Activated T-helper 1 cell treated with Interleukin-2 at 50 U/mL for 16 hours (primary cell): ENCODE measurements around the gene TNFRSF14.
"Not testable (repeated sequence)": the region's sequence is repeated elsewhere in the genome, so short reads cannot be mapped to it uniquely, and the experiment has no call there.

Source experiments
- DNase-seq: peaks from one replicate; pipeline ENCODE4 v3.0.0-alpha.2; 2020; ENCODE audit warnings: low read depth

TNFRSF14 gene

DNA sequence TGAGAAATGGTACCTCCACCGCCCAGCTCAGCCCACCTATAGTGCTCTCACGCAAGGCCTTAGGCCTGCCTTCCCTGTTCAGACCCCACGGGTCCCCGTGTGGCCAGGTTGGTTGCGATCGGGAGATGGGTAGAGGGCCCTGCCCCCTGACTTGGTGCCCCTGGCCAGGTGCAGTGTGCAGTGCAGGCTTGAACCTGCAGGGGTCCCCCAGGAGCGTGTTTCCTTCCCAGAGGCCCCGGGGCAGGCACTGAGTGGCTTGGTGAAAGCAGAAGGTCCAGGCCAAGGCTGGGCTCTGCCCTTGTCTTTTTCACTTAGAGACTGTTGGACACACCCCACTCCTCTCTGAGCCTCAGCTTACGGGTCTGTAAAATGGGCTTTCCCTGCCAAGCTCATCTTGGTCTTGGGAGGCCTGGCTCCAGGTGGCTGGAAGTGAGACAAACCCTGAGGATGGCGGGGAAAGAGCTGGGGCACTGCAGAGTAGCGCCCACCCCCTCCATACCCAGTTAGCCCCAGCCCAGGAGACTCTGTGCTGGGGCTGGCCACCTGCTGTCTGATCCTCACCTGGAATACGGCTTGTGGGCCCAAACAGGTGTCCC is 16.8 kb upstream of the TNFRSF14 start:
- DNase-seq, result no peak

DNA sequence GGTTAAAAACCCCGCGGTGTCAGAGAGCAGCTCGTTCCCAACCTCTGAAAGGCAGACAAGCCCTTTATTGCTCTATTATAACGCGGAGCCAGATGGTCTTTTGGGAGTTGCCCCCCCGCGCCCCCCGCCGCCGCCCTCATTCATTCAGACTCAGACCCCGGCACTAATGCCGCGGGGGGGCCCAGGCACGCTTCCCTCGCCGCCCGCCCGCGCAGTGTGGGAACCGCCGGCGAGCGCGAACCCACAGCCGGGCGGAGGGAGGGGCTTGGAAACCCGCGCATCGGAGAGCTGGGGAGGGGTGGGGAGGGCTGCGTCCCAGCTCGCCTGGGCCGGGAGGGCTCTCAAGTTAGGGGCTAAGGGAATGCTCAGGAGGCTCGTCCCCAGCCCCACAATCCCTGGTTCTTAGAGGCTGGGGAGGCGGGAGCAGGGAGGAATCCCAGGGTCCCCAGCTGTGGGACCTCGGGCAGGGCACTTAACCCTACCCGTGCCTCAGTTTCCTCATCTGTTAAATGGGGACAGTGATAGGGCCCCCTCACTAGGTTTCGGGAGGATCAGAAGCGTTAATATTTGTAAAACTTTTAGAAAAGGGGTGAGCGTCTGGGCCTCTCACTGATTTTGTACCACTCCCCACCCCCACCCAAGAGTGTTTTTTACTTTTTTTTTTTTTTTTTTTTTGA is 15.2 kb upstream of the TNFRSF14 start:
- no peak for DNase-seq

DNA sequence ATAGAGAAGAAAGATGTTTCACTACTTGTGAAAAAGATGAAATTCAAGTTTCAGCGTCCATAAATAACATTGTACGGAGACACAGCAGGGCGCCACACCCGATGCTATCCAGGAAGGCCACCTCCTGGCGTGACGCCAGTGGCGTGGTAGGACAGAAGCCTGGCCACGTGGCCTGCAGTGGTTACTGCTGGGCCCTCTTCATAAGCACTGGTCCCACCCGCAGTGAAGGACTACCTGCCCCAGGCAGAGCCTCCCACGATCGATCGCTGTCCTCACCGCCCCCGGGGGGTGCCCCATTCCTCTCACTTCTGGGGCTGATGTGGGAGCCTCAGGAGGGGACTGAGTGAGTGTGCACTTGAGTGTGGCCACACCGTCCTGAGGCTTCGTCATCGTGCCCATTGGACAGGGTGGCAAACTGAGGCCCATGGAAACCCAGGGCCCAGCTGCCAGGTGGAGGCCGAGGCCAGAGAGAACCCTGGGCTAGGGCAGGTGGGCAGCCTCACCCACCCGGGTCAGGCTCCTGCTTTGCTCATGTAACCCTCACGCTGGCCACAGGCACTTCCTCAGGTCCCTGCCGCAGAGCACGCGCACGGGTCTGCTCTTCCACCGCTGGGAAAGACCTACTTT is 14.4 kb upstream of the TNFRSF14 start:
- no peak for DNase-seq

DNA sequence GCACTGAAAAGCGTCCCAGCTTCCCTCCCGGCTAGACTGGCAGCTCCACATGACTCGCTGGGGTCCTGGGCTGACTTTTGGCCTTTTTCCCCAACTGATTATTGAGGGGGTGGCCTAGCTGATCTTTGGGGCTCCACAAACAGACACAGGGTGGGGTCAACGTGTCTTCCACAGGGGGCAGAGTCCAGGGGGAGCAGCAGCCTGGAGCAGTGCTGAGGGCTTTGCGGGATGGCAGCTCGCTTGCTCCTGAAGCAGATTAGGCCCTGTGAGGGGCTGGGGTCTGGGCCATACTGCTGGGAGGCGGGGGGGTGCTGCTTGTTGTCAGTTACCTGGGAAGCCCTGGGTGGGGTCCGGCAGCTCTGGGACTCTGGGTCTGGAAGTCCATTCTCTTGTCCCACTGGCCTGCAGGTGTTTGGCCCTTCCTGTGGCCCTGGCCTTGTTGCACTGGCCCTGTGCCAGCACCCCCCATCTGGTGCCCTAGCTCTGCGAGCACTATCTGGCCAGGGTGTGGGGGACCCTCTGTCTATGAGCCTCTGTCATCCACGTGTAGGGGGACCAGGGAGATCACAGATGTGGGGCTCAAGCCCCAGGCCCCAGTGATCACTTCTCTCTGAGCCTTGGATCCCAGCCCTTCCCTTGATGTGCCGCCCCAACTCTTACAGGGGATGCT is 13.8 kb upstream of the TNFRSF14 start:
- DNase-seq, result no peak

DNA sequence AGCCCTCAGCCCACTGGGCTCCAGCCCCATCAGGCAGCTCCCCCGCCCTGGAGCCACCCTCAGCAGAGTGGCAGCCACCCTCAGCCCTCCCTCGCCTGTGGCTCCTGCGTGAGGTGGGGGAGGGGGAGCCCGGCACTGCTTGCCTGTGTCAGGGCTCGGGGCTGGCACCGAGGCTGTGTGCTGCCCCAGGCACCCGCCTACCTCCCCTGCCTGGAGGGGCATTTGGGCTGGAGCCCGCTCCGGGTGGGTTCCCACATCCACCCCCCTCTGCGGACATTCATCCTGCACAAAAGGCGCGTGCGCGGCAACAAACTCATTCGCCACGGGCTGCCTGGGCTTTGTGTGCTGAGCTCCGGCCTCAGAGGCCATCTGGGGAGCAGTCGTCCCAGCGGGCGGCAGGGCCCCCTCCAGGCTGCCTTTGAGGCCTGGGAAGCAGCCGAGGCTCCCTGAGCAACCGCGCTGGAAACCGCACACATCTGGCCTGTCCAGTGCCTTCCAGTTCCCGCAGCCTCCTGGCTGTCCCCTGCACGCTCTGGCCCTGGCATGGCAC is 12.6 kb upstream of the TNFRSF14 start:
- no peak for DNase-seq

DNA sequence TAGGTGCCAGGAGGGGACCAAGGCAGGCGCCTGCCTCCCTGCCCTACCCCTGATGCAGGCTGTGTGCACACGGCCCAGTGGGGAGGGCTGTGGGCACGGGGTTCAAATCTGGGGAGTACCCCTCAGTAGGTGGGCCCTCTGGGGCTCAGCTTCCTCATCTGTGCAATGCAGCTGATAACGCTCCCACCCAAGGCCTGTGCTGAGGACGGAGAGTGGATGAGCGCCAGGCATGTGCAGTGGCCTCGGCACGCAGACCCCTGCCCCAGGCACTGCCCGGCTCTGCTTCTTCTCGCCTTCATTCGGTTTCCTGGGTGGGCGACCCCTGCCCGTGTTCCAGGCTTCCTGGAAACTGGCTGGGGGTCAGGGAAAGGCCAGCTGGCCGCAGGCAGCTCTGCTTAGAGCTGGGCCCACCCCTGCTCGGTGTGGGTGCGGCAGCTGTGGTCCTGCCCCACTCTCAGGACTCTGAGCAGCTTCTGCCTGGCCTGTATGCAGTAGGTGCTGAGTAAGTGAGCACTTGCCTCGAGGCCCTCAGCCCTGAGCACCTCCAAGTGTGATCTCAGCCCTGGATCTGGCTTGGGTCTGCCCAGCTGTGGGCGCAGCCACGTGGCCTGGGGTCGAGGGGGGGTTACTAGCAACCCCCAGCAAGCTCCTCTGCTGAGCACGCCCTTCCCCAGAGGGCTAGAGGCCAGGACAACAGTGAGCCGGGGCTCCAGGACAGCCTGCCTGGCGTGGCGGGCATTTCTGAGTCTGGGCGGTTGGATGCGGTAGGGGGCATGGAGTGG is 11.9 kb upstream of the TNFRSF14 start:
- no peak for DNase-seq

DNA sequence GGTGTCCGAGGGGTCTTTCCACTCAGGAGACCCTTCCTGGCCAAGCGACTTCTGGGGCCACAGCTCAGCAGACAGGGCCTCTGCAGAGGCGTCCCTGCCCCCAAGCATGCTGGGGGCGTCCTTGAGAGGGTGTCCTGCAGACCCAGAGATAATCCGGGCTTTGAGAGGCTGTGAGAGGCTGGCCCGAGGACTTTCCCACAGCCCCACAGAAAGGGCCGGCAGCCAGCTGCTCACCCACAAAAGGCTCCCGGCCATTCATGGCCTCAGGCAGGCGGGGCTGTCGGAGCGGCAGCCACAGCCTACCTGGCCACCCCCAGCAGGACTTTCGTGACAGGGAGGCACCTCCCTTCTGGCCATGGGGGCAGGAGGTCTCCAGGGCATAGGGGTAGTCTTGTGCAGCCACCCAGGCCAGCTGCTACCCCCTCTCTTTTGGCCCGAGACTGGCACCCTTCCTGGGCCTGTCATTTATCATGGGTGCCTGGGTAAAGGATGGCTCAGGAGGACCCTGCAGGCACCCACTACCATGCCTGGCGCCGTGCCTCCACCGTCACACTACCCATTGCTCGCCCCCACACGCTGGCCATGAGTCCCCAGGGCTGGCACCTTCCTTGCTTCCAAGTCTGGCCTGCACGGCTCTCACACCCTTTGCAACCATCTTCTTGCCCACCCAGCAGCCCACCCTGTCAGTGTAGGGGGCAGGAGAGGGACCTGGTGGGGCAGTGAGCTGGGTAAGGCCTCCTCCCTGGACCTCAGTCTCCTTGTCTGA is 11.1 kb upstream of the TNFRSF14 start:
- DNase-seq, result no peak

DNA sequence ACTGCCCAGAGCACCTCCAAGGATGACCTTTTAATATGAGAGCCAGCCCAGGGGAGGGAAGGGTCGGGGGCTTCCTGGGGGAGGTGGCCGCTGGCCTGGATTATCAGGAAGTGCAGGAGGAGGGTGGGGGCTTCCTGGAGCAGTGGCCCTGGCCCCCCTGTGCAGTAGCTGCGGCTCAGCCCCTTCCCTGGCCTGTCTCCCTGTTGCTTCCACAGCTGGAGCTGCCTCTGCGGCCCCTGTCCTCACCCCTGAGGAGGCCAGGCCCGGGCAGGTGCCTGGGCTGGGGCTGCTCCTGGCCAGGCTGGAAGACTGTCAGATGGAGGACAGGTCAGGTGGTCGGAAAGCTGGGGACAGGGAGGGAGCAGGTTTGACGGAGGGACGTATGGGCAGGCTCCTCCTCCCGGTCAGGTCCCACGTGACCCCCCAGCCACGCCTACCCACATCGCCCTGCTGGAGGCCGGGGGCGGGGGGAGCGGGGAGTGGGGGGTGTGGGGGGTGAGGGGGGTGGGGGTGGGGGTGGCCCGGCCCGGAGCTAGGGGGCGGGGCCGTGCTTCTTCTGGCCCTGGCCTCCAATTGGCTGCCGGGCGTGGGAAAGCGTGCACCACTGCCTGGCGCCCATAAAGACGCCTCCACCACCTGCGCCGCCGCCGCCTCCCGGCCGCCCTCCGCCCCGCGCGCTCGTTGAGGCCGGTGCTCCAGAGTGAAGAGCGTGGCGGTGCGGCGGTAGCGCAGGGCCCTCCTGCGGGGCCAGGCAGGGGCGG is 10.2 kb upstream of the TNFRSF14 start:
- peak; percentile 83 for DNase-seq

DNA sequence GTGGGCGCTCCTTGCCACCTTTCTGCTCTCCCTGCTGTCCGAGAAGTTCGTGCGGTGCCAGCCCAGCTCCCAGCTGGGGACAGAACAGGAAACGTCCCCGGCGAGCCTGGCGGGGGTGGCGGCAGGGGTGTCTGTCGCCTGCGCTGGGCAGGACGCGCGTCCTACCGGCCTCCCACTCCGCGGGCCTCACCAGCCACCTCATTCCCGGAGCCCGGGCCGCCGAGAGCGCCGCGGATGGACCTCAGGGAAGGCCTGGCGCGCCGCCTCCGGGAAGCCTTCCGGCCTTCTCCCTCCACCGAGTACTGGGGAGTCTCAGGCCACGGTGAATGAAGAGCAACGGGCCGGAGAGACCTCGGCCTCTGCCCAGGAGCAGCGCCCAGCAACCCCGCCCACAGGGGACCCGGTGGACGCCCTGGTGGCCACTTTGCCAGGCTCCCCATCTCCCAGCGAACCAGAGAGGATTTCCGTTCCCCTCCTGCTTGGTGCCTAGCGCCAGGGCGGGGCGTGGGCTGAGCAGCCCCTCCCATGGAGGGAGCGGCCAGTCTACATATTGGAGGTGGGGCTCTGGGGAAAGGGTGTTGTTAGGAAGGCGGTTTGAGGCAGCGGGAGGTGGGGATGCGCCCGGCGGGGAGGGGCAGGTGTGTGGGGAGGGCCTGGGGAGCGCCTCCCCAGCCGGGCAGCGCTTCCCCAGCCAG is 9.5 kb upstream of the TNFRSF14 start:
- peak; percentile 73 for DNase-seq

DNA sequence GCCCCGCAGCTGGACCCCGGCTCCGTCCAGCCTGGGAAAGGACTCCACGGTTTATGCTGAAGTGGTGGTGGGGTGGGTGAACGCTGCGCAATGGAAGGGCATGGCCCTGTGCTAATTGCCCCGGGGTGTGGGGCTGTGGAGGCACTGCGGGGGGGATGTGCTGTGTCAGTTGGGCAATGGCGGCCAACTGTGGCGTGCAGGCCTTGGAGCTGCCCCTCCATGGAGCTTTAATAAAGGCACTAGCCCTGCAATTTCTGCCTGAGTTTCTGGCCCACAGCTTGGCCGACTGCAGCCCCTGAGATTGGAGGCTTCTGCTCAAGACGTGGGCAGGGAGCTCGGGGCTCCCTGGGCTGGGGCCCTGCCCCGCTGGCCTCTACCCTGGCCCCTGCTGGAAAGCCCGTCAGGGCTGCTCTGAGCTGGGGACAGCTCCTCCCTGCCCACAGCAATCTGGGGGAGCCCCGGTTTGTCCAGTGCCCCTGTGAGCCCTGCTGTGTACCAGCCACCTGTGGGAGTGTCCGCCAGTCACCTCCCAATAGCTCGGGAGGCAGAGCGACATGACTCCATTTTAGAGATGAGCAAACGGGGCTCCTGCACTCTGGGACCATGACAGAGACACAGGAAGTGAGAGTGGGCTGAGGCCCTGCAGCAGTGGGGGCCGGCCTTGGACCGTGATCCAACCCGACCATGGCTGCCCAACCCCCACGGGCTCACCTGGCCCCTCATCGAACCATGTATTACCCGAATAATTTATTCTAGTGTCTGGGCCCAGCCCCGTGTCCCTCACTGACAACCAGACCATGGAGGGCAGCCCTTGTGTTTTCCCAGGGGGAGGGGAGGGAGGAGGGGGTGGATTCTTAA is 8.7 kb upstream of the TNFRSF14 start:
- DNase-seq, result no peak

DNA sequence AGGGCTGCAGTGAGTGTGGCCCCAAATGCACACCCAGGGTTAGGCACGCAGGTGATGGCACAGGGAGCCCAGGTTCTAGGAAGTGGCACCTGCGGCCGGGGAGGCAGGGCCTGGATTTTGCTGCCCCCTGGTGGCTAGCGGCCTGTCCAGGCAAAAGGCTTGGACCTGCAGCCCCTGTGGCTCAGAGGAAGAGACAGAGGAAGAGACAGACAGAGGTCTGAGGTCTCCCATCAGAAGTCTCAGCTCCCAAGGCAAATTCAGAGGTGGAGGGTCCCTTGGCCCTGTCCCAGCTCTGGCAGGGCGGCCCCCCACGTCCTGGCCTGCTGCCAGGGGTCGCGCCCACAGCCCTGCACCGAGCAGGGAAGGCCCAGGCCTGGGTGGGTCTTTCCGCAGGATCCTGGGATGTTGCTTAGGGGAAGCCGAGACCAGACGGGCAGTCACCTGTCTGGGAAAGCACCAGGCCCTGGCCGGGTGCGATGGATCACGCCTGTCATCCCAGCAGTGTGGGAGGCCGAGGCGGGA is 8.0 kb upstream of the TNFRSF14 start:
- DNase-seq, result peak; percentile 74

DNA sequence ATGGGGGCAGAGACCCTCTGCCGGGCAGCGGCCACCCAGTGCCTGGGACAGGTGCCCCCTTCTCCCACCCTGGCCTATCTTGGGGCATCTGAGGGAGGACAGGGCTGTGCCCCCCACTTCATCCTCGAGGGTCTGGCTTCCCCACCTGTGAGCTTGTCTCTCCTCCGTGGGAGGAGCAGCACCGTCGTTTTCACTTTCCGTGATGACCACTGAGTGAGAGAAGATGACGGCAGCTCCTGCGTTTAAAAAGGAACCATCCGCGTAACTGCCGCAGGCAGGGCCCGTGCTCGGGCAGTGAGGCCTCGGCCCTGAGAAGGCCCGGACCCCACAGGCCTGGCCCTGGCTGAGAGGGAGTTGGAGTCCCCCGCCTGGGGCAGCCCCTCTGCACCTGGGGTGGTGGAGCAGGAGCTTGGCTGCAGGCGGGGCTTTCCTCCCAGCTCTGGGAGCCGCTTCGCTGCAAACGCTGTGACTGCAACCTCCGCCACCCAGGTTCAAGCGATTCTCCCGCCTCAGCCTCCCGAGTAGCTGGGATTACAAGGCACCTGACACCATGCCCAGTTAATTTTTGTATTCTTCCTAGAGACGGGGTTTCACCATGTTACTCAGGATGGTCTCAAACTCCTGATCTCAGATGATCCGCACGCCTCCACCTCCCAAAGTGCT is 6.7 kb upstream of the TNFRSF14 start:
- DNase-seq, result not testable (repeated sequence)

DNA sequence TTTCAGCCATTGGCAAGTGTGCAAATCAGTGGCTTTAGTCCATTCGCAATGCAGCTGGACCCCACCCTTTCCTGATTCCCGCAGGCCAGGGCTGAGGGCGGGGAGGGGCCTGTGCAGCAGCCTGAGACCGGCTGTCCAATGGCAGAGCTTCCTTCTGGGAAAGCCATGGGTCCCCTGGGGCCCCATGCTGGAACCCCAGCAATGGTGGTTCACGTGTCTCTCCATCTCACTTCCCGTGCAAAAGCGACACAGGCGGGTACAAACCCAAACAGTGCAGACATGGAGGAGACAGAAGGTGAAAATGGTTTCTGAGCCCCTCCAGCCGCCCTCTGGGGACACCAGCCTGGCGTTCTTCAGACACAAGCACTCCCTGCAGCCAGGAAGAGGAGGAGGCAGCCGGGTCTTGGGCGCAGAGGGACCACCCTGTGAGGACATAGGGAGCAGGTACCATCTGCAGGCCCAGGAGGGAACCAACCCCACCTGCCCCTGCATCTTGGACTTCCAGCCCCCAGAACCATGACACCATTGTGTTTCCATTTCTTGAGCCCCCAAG is 5.8 kb upstream of the TNFRSF14 start:
- DNase-seq, result not testable (repeated sequence)

DNA sequence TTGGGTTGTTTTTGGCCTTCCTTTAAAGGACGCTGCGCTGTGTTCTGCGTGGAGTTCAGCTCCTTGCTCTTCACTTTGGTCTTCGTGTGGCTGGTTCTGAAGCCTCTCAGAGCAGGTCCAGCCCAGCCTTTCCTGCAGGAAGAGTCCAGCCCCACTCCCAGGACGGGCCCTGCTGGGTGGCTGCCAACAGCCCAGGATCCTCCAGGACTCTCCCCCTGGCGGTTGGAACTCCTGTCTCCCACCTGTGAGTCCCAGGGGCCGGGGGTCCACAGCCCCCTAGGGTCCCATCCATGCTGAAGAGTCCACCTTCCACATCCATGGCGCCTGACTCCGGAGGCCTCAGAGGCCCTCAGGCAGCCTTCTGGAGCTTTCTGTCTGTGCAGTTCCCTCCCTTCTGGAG is 4.6 kb upstream of the TNFRSF14 start:
- not testable (repeated sequence) for DNase-seq

DNA sequence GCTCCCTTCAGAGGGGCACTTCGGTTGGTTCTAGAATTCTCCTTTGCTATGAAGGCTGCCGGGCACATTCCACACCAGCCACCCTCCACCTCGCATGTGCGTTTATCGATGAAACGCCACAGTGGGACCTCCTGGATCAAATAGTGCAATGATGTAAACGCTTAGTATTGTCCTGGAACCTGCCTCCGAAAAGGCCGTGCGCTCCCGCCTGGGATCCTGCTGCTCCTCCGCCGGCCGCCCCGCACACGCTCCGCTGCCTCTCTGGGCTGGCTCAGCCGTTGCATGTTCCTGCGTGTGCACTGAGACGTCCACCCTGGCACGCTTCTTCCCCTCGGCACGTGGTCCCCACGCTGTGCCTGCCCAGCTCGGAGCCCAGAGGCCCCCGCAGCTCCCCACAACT is 4.0 kb upstream of the TNFRSF14 start:
- no peak for DNase-seq

DNA sequence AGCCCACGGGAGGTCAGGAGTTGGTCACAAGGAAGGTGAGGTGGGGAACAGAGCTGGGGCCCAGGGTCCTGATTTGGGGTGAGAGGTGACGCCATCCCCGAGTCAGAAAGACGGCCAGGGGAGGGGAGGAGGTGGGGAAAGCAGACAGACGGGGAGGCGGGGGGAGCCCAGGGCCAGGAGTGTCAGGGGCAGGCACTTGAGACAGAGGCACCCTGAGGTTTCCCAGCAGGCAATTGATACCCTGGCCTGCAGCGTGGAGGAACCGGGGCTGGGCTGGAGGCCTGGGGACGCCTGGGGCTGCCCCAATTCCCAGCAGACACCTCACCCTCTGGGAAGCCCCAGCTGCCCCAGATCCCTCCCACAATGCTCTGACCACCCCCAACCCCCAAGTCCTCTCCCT is 3.1 kb upstream of the TNFRSF14 start:
- DNase-seq, result not testable (repeated sequence)

DNA sequence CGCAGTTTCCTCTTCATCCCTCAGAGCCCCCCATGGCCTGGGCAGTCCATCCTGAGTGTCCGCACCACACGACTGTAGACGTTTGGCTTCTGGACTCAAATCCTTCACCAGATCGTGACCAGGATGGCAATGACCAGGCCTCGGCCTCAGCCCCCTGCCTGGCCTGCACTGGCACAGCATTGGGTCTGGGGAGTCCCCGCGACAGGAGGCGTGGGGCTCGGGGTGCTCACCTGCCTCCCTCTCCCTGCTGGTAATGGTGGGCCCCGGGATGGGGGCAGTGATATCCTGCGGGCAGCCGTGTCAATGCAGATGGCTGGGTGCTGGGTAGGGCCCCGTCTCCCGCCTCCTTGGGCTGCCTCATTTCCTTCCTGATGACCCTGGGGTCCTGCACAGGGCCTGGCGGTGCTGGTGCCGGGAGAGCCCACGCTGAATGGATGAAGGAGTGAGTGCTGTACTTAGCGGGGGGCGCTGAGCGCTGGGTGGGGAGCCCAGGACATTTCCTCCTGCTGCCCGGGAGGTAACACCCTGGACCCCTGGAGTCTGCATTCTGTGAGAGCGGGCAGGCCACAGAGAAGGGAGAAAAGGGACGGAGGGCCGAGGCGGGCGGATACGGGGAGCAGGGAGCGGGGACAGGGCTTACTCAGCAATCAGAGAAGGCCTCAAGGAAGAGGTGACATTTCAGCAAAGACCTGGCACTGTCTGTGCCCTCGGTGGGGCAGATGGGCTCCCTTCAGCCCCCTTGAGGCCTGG is 2.1 kb upstream of the TNFRSF14 start:
- no peak for DNase-seq
